HEK293 (cell line): Measurements from ENCODE around the gene SPOUT1.

Experiments used
- GLI2 ChIP-seq: fragments of 450-650 bp; formaldehyde crosslinking; IDR thresholded peaks from 2 replicates; pipeline ENCODE4; 2017; ENCODE audit warnings: missing biosample characterization, missing genetic modification characterization, low read depth, borderline replicate concordance
- KLF16 ChIP-seq: fragments of 450-650 bp; formaldehyde crosslinking; IDR thresholded peaks from 2 replicates; pipeline ENCODE4 v1.5.1; 2017; ENCODE audit warnings: missing biosample characterization, missing genetic modification characterization
- KLF7 ChIP-seq: fragments of 450-650 bp; formaldehyde crosslinking; IDR thresholded peaks from 2 replicates; pipeline ENCODE4 v1.5.1; 2016; ENCODE audit warnings: missing biosample characterization, missing genetic modification characterization, borderline replicate concordance
- PRDM2 ChIP-seq: fragments of 450-650 bp; formaldehyde crosslinking; IDR thresholded peaks from 2 replicates; pipeline ENCODE4 v1.5.1; 2016; ENCODE audit warnings: missing biosample characterization, missing genetic modification characterization, borderline replicate concordance
- PRDM4 ChIP-seq: fragments of 450-650 bp; formaldehyde crosslinking; IDR thresholded peaks from 2 replicates; pipeline ENCODE4 v1.5.1; 2017; ENCODE audit warnings: missing biosample characterization, missing genetic modification characterization
- PRDM6 ChIP-seq: fragments of 450-650 bp; formaldehyde crosslinking; IDR thresholded peaks from 2 replicates; pipeline ENCODE4 v1.5.1; 2017; ENCODE audit warnings: missing biosample characterization, missing genetic modification characterization
- RBAK ChIP-seq: fragments of 450-650 bp; formaldehyde crosslinking; IDR thresholded peaks from 2 replicates; pipeline ENCODE4 v1.5.1; 2016; ENCODE audit warnings: missing biosample characterization, missing genetic modification characterization
- REPIN1 ChIP-seq: fragments of 450-650 bp; formaldehyde crosslinking; IDR thresholded peaks from 2 replicates; pipeline ENCODE4 v1.5.1; 2017; ENCODE audit warnings: missing biosample characterization, missing genetic modification characterization, low read depth
- SP7 ChIP-seq: fragments of 450-650 bp; formaldehyde crosslinking; IDR thresholded peaks from 2 replicates; pipeline ENCODE4 v1.5.1; 2016; ENCODE audit warnings: missing biosample characterization, missing genetic modification characterization
- ZBTB7A ChIP-seq: fragments of 450-650 bp; formaldehyde crosslinking; IDR thresholded peaks from 2 replicates; pipeline ENCODE4 v1.5.1; 2016; ENCODE audit warnings: low read depth, missing biosample characterization, missing genetic modification characterization
- ZFP3 ChIP-seq: fragments of 450-650 bp; formaldehyde crosslinking; IDR thresholded peaks from 2 replicates; pipeline ENCODE4 v1.5.1; 2016; ENCODE audit warnings: low read depth, missing biosample characterization, missing genetic modification characterization
- ZFP69B ChIP-seq: fragments of 450-650 bp; formaldehyde crosslinking; IDR thresholded peaks from 2 replicates; pipeline ENCODE4 v1.5.1; 2016; ENCODE audit warnings: missing biosample characterization, missing genetic modification characterization
- ZNF140 ChIP-seq: fragments of 450-650 bp; formaldehyde crosslinking; IDR thresholded peaks from 2 replicates; pipeline ENCODE4 v1.5.1; 2016; ENCODE audit warnings: missing biosample characterization, missing genetic modification characterization
- ZNF155 ChIP-seq: fragments of 450-650 bp; formaldehyde crosslinking; IDR thresholded peaks from 2 replicates; pipeline ENCODE4 v1.5.1; 2016; ENCODE audit warnings: missing biosample characterization, missing genetic modification characterization
- ZNF211 ChIP-seq: fragments of 450-650 bp; formaldehyde crosslinking; IDR thresholded peaks from 2 replicates; pipeline ENCODE4 v1.5.1; 2016; ENCODE audit warnings: low read depth, missing biosample characterization, missing genetic modification characterization
- ZNF274 ChIP-seq, 2 experiments: fragments of 200-500 bp in 1 of 2; fragments of 450-650 bp in 1 of 2; sonication (Bioruptor generic) in 1 of 2; formaldehyde crosslinking in 1 of 2; IDR thresholded peaks; 2 replicates each; pipeline versions ENCODE4 v1.5.1 to v1.6.1; 2014 to 2016; ENCODE audit warnings: borderline replicate concordance in 1 of 2, inconsistent platforms in 1 of 2, low read length in 1 of 2, missing biosample characterization in 1 of 2, missing genetic modification characterization in 1 of 2
- ZNF302 ChIP-seq: fragments of 450-650 bp; formaldehyde crosslinking; IDR thresholded peaks from 2 replicates; pipeline ENCODE4 v1.5.1; 2016; ENCODE audit warnings: missing biosample characterization, missing genetic modification characterization, low read depth
- ZNF48 ChIP-seq: fragments of 450-650 bp; formaldehyde crosslinking; IDR thresholded peaks from 2 replicates; pipeline ENCODE4 v1.5.1; 2016; ENCODE audit warnings: missing biosample characterization, missing genetic modification characterization
- ZNF513 ChIP-seq: fragments of 450-650 bp; IDR thresholded peaks from 2 replicates; pipeline ENCODE4 v1.5.1; 2018; ENCODE audit warnings: missing biosample characterization, missing genetic modification characterization
- ZNF514 ChIP-seq: fragments of 450-650 bp; formaldehyde crosslinking; IDR thresholded peaks from 2 replicates; pipeline ENCODE4 v1.5.1; 2016; ENCODE audit warnings: missing biosample characterization, missing genetic modification characterization
- ZNF571 ChIP-seq: fragments of 450-650 bp; formaldehyde crosslinking; IDR thresholded peaks from 2 replicates; pipeline ENCODE4 v1.5.0; 2017; ENCODE audit warnings: missing biosample characterization, missing genetic modification characterization
- ZNF596 ChIP-seq: fragments of 450-650 bp; IDR thresholded peaks from 2 replicates; pipeline ENCODE4 v1.5.0; 2018; ENCODE audit warnings: missing biosample characterization, mild to moderate bottlenecking, missing genetic modification characterization, moderate library complexity
- ZNF629 ChIP-seq: fragments of 450-650 bp; formaldehyde crosslinking; IDR thresholded peaks from 2 replicates; pipeline ENCODE4 v1.5.1; 2017; ENCODE audit warnings: missing biosample characterization, missing genetic modification characterization
- ZNF639 ChIP-seq: fragments of 450-650 bp; formaldehyde crosslinking; IDR thresholded peaks from 2 replicates; pipeline ENCODE4 v1.5.1; 2016; ENCODE audit warnings: missing biosample characterization, missing genetic modification characterization
- ZNF660 ChIP-seq: fragments of 450-650 bp; IDR thresholded peaks from 2 replicates; pipeline ENCODE4 v1.5.1; 2018; ENCODE audit warnings: missing biosample characterization, mild to moderate bottlenecking, missing genetic modification characterization
- ZNF677 ChIP-seq: fragments of 450-650 bp; IDR thresholded peaks from 2 replicates; pipeline ENCODE4 v1.5.0; 2018; ENCODE audit warnings: missing biosample characterization, mild to moderate bottlenecking, missing genetic modification characterization, moderate library complexity

The SPOUT1 gene

GRCh38 chr9:128771745-128772519 lies 57.7 kb downstream of the SPOUT1 start, which contains the start of gene ZER1 (continued):
- TF ChIP-seq ZNF660 (tag by site-specific recombination): peak; percentile 98
- peak; percentile 95 for TF ChIP-seq KLF7 (tag by site-specific recombination)
- TF ChIP-seq ZFP3 (tag by site-specific recombination): no peak
- no peak for TF ChIP-seq ZNF140
- peak; percentile 83 for TF ChIP-seq ZNF629 (tag by site-specific recombination)
- TF ChIP-seq ZNF514 (tag by site-specific recombination): no peak
- TF ChIP-seq ZFP69B (tag by site-specific recombination): peak; percentile 90
- TF ChIP-seq KLF16: peak; percentile 92
- peak; percentile 91 for TF ChIP-seq SP7 (tag by site-specific recombination)
- TF ChIP-seq ZNF677 (tag by site-specific recombination): peak; percentile 48; the same call in 1 of the 2 replicates
- no peak for TF ChIP-seq ZNF571 (tag by site-specific recombination)
- TF ChIP-seq ZNF513: no peak; the same call in 1 of the 2 replicates
- peak; percentile 91; the same call in 1 of the 2 replicates for TF ChIP-seq ZNF639
- TF ChIP-seq REPIN1: peak; percentile 84; the same call in 1 of the 2 replicates
- TF ChIP-seq RBAK (tag by site-specific recombination): no peak
- TF ChIP-seq ZNF155: no peak
- TF ChIP-seq ZBTB7A: peak; percentile 11; the same call in 1 of the 2 replicates
- TF ChIP-seq GLI2 (tag by site-specific recombination): no peak
- no peak for TF ChIP-seq ZNF302
- peak; percentile 55; the same call in 1 of the 2 replicates for TF ChIP-seq ZNF596
- no peak for TF ChIP-seq ZNF48 (tag by site-specific recombination)
- no peak for TF ChIP-seq ZNF211 (tag by site-specific recombination)
- TF ChIP-seq PRDM4 (tag by site-specific recombination): no peak; the same call in 1 of the 2 replicates
- TF ChIP-seq PRDM6 (tag by site-specific recombination): no peak
- TF ChIP-seq PRDM2: no peak
- no peak for TF ChIP-seq ZNF274 (IDR thresholded peaks at IDR 0.05; ENCODE audit: low read length)
- TF ChIP-seq ZNF274 (tag by site-specific recombination; IDR thresholded peaks at IDR 0.05; ENCODE audit: borderline replicate concordance): no peak
